ENCODE data around the gene CHRNA5. TPM values are rescaled to one million over a fixed set of nuclear protein-coding genes. Genes with fewer than 3 reads are reported as not detected.
A peak's percentile ranks its signal among the peaks of the same experiment; 100 is the strongest.
"Not testable (repeated sequence)": the region's sequence is repeated elsewhere in the genome, so short reads cannot be mapped to it uniquely, and the experiment has no call there.

CHRNA5 gene
- 20.3 and 22.8 TPM in 2 replicates for total RNA-seq (2014; rRNA removed; shearing (Covaris generic))

- peak; percentile 91 for DNase-seq (ENCODE audit: low spot score)
Measured at GRCh38 chr15:78565097-78565950, at the start of gene CHRNA5. Gene CHRNA5, plus strand, starts transcription at chr15:78565520. Its CDS starts 200 bp downstream, at chr15:78565720.

- DNase-seq (ENCODE audit: low spot score), result not testable (repeated sequence)
Measured at GRCh38 chr15:78520035-78520434, 45.3 kb upstream of the CHRNA5 start.

- DNase-seq (ENCODE audit: low spot score), result no peak
Measured at GRCh38 chr15:78524230-78524629, 41.1 kb upstream of the CHRNA5 start.

- no peak for DNase-seq (ENCODE audit: low spot score)
Measured at GRCh38 chr15:78527325-78527724, 38.0 kb upstream of the CHRNA5 start.

- no peak for DNase-seq (ENCODE audit: low spot score)
Measured at GRCh38 chr15:78533331-78533730, 32.0 kb upstream of the CHRNA5 start.

- no peak for DNase-seq (ENCODE audit: low spot score)
Measured at GRCh38 chr15:78536134-78536533, 29.2 kb upstream of the CHRNA5 start.

- DNase-seq (ENCODE audit: low spot score), result no peak
Measured at GRCh38 chr15:78537266-78537905, 27.9 kb upstream of the CHRNA5 start.

GRCh38 chr15:78538358-78538757 lies 27.0 kb upstream of the CHRNA5 start:
- no peak for DNase-seq (ENCODE audit: low spot score)

GRCh38 chr15:78539464-78540140 lies 25.7 kb upstream of the CHRNA5 start:
- DNase-seq (ENCODE audit: low spot score), result not testable (repeated sequence)

- peak; percentile 70 for DNase-seq (ENCODE audit: low spot score)
Measured at GRCh38 chr15:78540141-78540870, 25.0 kb upstream of the CHRNA5 start, which contains the start of gene PSMA4. Gene PSMA4, plus strand, starts transcription at chr15:78540444. Its CDS starts 1,484 bp downstream, at chr15:78541928.

- DNase-seq (ENCODE audit: low spot score), result peak; percentile 2
Measured at GRCh38 chr15:78540871-78541743, 24.2 kb upstream of the CHRNA5 start.

GRCh38 chr15:78541744-78542034 lies 23.6 kb upstream of the CHRNA5 start:
- DNase-seq (ENCODE audit: low spot score), result no peak

GRCh38 chr15:78542647-78543046 lies 22.7 kb upstream of the CHRNA5 start:
- no peak for DNase-seq (ENCODE audit: low spot score)

GRCh38 chr15:78550194-78550593 lies 15.1 kb upstream of the CHRNA5 start:
- DNase-seq (ENCODE audit: low spot score), result no peak

- no peak for DNase-seq (ENCODE audit: low spot score)
Measured at GRCh38 chr15:78550815-78551214, 14.5 kb upstream of the CHRNA5 start.

GRCh38 chr15:78551902-78552301 lies 13.4 kb upstream of the CHRNA5 start:
- no peak for DNase-seq (ENCODE audit: low spot score)

GRCh38 chr15:78552597-78552996 lies 12.7 kb upstream of the CHRNA5 start:
- DNase-seq (ENCODE audit: low spot score), result no peak

GRCh38 chr15:78560201-78560600 lies 5.1 kb upstream of the CHRNA5 start:
- not testable (repeated sequence) for DNase-seq (ENCODE audit: low spot score)

- DNase-seq (ENCODE audit: low spot score), result no peak
Measured at GRCh38 chr15:78561490-78561889, 3.8 kb upstream of the CHRNA5 start.

GRCh38 chr15:78563092-78563491 lies 2.2 kb upstream of the CHRNA5 start:
- DNase-seq (ENCODE audit: low spot score), result no peak

- no peak for DNase-seq (ENCODE audit: low spot score)
Measured at GRCh38 chr15:78564743-78565096, 600 bp upstream of the CHRNA5 start.
